ENCODE results near the gene VPREB3. TPM values are rescaled to one million over a fixed set of nuclear protein-coding genes. Genes with fewer than 3 reads are reported as not detected.
A peak's percentile ranks its signal among the peaks of the same experiment; 100 is the strongest.

Gene VPREB3
- total and polyA plus RNA-seq, 10 of the 15 experiments (the other 5 are each of a cell fraction or from before 2014, with no cell fraction given): 0.75 to 79.5 (median 23.8) TPM

DNA sequence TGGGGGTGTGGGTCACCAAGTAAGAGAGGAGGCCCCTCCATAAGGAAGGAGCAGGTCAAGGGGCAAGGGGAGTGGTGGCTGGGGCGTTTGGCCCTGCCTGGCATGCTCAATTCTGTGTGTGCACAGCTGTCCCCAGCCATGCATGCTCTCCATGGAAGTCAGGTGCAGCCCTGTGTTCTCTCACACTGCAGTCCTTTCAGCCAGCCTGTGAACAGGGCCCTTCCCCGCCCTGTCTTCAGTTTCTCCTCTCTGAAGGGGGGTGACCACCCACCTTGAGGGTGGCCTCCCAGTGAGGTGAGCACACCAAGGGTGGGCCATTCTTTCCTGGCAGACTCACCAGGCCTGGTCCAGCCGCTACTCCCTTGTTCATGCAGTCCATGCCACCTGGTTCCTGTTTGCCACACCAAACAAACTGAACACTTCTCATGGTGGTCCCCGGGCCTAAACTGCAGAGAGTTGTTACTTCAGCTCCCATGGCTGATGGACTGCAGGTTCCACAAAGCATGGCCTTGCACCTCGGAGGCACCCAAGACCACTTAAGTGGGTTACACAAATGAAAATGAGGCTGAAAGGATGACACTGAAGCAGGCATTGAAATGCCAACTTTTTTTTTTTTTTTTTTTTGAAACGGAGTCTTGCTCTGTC lies 15.2 kb upstream of the VPREB3 start (continued):
- TF ChIP-seq JUND (IDR thresholded peaks at IDR 0.05; ENCODE audit: low read depth, low read length): no peak

DNA sequence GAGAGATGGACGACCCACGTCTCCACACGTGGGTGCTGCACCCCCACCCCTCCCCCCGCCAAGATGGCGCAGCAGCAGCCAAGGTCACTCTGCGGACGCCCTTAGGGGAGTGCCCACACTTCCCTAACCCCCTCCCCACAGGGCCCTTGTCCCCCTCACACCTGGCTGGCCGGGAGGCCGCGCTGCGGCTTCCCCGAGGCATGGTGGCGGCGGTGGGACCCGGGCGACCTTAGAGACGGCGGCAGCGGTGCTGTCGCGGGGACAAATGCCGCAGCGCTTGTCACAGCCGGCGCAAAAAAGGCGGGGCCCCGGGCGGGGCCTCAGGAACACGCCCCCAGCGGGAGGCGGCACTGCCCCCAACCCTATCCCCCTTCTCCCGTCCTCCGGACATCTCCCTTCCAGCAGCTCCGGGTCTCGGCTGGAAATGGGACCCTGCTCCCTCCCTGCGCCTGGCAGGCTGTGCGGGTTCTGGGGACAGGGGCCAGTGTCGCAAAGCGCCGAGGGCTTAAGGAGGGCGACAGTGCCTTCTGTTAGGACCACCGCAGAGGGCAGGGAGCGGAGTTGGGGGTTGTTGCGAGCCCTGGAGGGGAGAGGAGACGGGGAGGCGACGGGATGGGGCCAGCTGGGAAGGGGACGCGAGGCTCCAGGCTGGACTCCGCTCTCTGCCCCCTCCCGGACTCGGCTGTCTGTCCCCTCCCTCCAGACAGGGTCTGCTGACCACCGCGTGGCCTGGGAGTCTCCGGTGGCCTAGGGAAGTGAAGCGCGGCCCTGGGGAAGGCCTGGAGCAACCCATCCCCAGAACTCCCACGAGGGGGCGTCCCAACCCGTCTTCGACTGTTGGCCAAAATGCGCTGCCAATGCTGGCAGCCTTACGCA lies 13.7 kb upstream of the VPREB3 start, which contains the start of gene CHCHD10:
Gene CHCHD10 (minus strand): TSS at position 300 of the 876 bp plus-strand sequence. CDS start 98 bp downstream, at position 202.
- POLR2A ChIA-PET: interaction anchor here (0.6 to 3.2 kb wide), 5 partner anchors 16 to 227 kb away, joined by 3 to 9 read pairs (median 7); partner anchors contain the start of genes SLC2A11 and SMARCB1
- no peak for TF ChIP-seq NFXL1 (IDR thresholded peaks at IDR 0.05; ENCODE audit: borderline replicate concordance)
- TF ChIP-seq KDM1A (IDR thresholded peaks at IDR 0.05; ENCODE audit: borderline replicate concordance): no peak
- TF ChIP-seq, protein P1, sequence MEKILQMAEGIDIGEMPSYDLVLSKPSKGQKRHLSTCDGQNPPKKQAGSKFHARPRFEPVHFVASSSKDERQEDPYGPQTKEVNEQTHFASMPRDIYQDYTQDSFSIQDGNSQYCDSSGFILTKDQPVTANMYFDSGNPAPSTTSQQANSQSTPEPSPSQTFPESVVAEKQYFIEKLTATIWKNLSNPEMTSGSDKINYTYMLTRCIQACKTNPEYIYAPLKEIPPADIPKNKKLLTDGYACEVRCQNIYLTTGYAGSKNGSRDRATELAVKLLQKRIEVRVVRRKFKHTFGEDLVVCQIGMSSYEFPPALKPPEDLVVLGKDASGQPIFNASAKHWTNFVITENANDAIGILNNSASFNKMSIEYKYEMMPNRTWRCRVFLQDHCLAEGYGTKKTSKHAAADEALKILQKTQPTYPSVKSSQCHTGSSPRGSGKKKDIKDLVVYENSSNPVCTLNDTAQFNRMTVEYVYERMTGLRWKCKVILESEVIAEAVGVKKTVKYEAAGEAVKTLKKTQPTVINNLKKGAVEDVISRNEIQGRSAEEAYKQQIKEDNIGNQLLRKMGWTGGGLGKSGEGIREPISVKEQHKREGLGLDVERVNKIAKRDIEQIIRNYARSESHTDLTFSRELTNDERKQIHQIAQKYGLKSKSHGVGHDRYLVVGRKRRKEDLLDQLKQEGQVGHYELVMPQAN (conservative IDR thresholded peaks at IDR 0.05): peak; percentile 69
- peak; percentile 37; the same call in 1 of the 2 replicates for TF ChIP-seq PKNOX1 (IDR thresholded peaks at IDR 0.05)
- TF ChIP-seq BCLAF1 (IDR thresholded peaks at IDR 0.05): no peak
- no peak for TF ChIP-seq CEBPZ (IDR thresholded peaks at IDR 0.05; ENCODE audit: low read depth, low read length)
- 0 out of 3 replicates have a peak, but pooled peaks have one; percentile 18 for TF ChIP-seq POU2F2 (IDR thresholded peaks at IDR 0.05; ENCODE audit: borderline replicate concordance, low read depth, low read length)

More for the DNA sequence above, 13.7 kb upstream of the VPREB3 start, which contains the start of gene CHCHD10:
- ATAC-seq (peak; percentile 76), FAIRE-seq (peak; percentile 18), DNase-seq (ENCODE audit: low read depth, low spot score) (no peak)
- ChIA-PET SMC1A (ENCODE audit: uncharacterized antibody, unreplicated experiment) (interaction anchor here (1.3 to 6.3 kb wide), 5 partner anchors 13 to 89 kb away, joined by 4 to 40 read pairs (median 10); partner anchors contain the start of genes SLC2A11 and VPREB3), RAD21 (ENCODE audit: unreplicated experiment) (interaction anchor here (0.9 to 3.6 kb wide), 7 partner anchors 20 to 209 kb away, joined by 3 to 34 read pairs (median 5); partner anchors contain the start of genes MIF and SLC2A11), CTCF (interaction anchor here (1.3 to 7.5 kb wide), 11 partner anchors 13 to 126 kb away, joined by 3 to 197 read pairs (median 7); partner anchors contain the start of genes MIF, SLC2A11 and VPREB3)
- intact Hi-C loops (cut with micrococcal nuclease; ENCODE audit: unreplicated experiment): loop anchor here (1.0 to 5.0 kb wide), 3 partner anchors 17 to 226 kb away; partner anchors contain the start of gene ZNF70
- in situ Hi-C loops (cut with MboI): no loop called here
- Histone ChIP-seq H3K9ac (ENCODE audit: control insufficient read depth, insufficient read depth, low read length) (peak within 1 kb of the TSS; percentile 87), H3K4me2 (ENCODE audit: control insufficient read depth, insufficient read depth) (peak within 1 kb of the TSS; percentile 95), H3K4me3 (peak within 1 kb of the TSS; percentile 74), H3K79me2 (ENCODE audit: control insufficient read depth, insufficient read depth, low read length) (peaks cover 24% of the 10 kb centered on the region), H3K4me1 (ENCODE audit: control insufficient read depth, insufficient read depth, low read length) (peaks cover 33% of the 10 kb centered on the region), H4K20me1 (ENCODE audit: control insufficient read depth, insufficient read depth) (no peaks in the 10 kb centered on the region; the same call in 1 of the 2 replicates), H2AFZ (ENCODE audit: control insufficient read depth, low read depth, low read length) (peak within 1 kb of the TSS; percentile 89), H3K36me3 (ENCODE audit: control insufficient read depth in 2 of 2, insufficient read depth in 2 of 2, low read length in 1 of 2) (no peaks in the 10 kb centered on the region; a peak in 1 of 4 replicates), H3K27ac (ENCODE audit: control insufficient read depth, insufficient read depth) (peak within 1 kb of the TSS; percentile 83), H3K27me3 (replicated peaks in 1 of 2; ENCODE audit: control insufficient read depth in 2 of 2, insufficient read depth in 2 of 2, low read length in 1 of 2) (no peaks in the 10 kb centered on the region), H3K9me3 (replicated peaks; ENCODE audit: control insufficient read depth, insufficient read depth, low read length) (no peaks in the 10 kb centered on the region)
- no TSS peak for BruUV-seq (replicated peaks)
- 2% methylated on average over 52 of the region's 63 CpGs for WGBS (ENCODE audit: insufficient coverage, insufficient replicate concordance, low lambda C conversion rate, missing lambda C conversion rate)

Measured in GM12878 (cell line).